Kidney (tissue), 14 donors: ENCODE measurements around the gene RYR2. TPM values are rescaled to one million over a fixed set of nuclear protein-coding genes. Genes with fewer than 3 reads are reported as not detected.

ENCODE experiments used
- DNase-seq, 5 donors: peaks; one replicate each; pipeline ENCODE4 v3.0.0-alpha.2; 2013 to 2020
- FAIRE-seq: peaks from 2 replicates; lab custom pipeline; 2012; peaks lifted over from hg19 to GRCh38; lab: Jason Lieb, UNC
- H3K27ac ChIP-seq, 2 donors: one replicate each; pipeline ENCODE4 v1.7.0; 2013; ENCODE audit warnings: low read depth in 2 of 2, low read length in 2 of 2, inconsistent platforms in 1 of 2
- H3K27me3 ChIP-seq: one replicate; pipeline ENCODE4 v1.7.1; 2013; ENCODE audit warnings: low read length, inconsistent platforms; ENCODE audit not compliant: control insufficient read depth, insufficient read depth
- H3K36me3 ChIP-seq, 3 donors: one replicate each; pipeline versions ENCODE4 v1.7.0 to v1.7.1; 2013; ENCODE audit warnings: low read length in 3 of 3, control low read depth in 1 of 3, inconsistent platforms in 1 of 3; ENCODE audit not compliant: insufficient read depth in 3 of 3, control insufficient read depth in 2 of 3
- H3K4me1 ChIP-seq, 3 donors: one replicate each; pipeline versions ENCODE4 v1.7.0 to v1.7.1; 2013; ENCODE audit warnings: low read length in 3 of 3, inconsistent platforms in 1 of 3, low read depth in 1 of 3; ENCODE audit not compliant: control insufficient read depth in 2 of 3, insufficient read depth in 2 of 3
- H3K4me3 ChIP-seq, 3 donors: one replicate each; pipeline versions ENCODE4 v1.7.0 to v1.8.1; 2013; ENCODE audit warnings: low read length in 3 of 3, control low read depth in 1 of 3, inconsistent platforms in 1 of 3
- H3K9ac ChIP-seq, 3 donors: one replicate each; pipeline versions ENCODE4 v1.7.0 to v1.7.1; 2013; ENCODE audit warnings: low read length in 3 of 3, control low read depth in 1 of 3, inconsistent platforms in 1 of 3
- H3K9me3 ChIP-seq, 3 donors: one replicate each; pipeline versions ENCODE4 v1.7.0 to v1.7.1; 2013; ENCODE audit warnings: low read length in 3 of 3, control low read depth in 1 of 3, inconsistent platforms in 1 of 3; ENCODE audit not compliant: control insufficient read depth in 2 of 3, insufficient read depth in 1 of 3
- intact Hi-C: fragments of 100-400 bp; cut with DNase I; formaldehyde crosslinking; loops from one replicate; pipeline ENCODE4 v1.11.1; 2022
- polyA plus RNA-seq: library from polyadenylated mRNA; stranded (reverse); fragments of 350-450 nt; fragmentation: Illumina TruSeq; extraction: RNeasy Lipid Tissue Mini Kit (QIAGEN cat#74804); gene quantifications from one replicate; pipeline ENCODE4 v1.2.3, GENCODE V29; 2014; ENCODE audit warnings: low read depth, low replicate concordance; ENCODE audit not compliant: insufficient read depth
- total RNA-seq: library from RNA; stranded (reverse); fragmentation: NEBNext Ultra II Directional; extraction: Animal tissue kit (Norgen Biotek cat#: 25700); gene quantifications from one replicate; pipeline ENCODE4 v1.2.1, GENCODE V29; 2021
- TF ChIP-seq, protein P1 (sequence below): IDR thresholded peaks from 3 replicates; pipeline ENCODE4 v1.5.1; 2012; ENCODE audit warnings: mild to moderate bottlenecking, moderate library complexity, borderline replicate concordance; ENCODE audit not compliant: insufficient read depth; ENCODE audit errors: extremely low read depth
- donor health status: control.
- donor health status: control.
- donor health status: control.
- donor health status: control.
- donor health status: control.
- donor health status: DM: yes; HTN: yes; CAD: no.
- donor health status: Normal renal cell carcinoma (clear cell type).

Gene RYR2
- total and polyA plus RNA-seq, 2 donors from 2014 or later, result 0.28 to 0.60 TPM

DNA sequence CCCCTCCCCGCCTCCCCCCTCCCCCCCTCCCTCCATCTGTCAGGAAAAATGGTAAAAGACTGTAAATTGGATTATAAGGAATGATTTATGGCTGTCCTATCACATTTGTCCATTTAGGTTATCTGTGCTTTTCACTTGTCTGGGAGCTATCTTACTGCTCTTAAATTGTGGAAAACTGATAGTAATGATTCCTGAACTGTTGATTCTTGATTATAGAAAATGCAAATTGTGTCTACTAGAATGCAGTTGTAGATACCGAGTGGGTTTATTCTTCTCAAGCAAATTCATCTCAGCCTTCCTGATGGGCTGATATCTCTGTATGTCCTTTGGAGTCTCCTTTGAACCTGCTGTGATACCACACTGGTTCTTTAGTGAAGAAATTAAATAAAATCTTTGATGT, 12.3 kb downstream of the RYR2 start:
- Histone ChIP-seq H3K27me3 (no peaks in the 10 kb centered on the region), H3K36me3 (no peaks in the 10 kb centered on the region), H3K4me1 (no peaks in the 10 kb centered on the region), H3K9ac (no peak overlapping the region), H3K27ac (no peak overlapping the region), H3K9me3 (no peaks in the 10 kb centered on the region), H3K4me3 (no peak overlapping the region)
- intact Hi-C loops, result no loop called here
- DNase-seq, result no peak
- TF ChIP-seq, protein P1, sequence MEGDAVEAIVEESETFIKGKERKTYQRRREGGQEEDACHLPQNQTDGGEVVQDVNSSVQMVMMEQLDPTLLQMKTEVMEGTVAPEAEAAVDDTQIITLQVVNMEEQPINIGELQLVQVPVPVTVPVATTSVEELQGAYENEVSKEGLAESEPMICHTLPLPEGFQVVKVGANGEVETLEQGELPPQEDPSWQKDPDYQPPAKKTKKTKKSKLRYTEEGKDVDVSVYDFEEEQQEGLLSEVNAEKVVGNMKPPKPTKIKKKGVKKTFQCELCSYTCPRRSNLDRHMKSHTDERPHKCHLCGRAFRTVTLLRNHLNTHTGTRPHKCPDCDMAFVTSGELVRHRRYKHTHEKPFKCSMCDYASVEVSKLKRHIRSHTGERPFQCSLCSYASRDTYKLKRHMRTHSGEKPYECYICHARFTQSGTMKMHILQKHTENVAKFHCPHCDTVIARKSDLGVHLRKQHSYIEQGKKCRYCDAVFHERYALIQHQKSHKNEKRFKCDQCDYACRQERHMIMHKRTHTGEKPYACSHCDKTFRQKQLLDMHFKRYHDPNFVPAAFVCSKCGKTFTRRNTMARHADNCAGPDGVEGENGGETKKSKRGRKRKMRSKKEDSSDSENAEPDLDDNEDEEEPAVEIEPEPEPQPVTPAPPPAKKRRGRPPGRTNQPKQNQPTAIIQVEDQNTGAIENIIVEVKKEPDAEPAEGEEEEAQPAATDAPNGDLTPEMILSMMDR, result no peak
- no peak for FAIRE-seq

DNA sequence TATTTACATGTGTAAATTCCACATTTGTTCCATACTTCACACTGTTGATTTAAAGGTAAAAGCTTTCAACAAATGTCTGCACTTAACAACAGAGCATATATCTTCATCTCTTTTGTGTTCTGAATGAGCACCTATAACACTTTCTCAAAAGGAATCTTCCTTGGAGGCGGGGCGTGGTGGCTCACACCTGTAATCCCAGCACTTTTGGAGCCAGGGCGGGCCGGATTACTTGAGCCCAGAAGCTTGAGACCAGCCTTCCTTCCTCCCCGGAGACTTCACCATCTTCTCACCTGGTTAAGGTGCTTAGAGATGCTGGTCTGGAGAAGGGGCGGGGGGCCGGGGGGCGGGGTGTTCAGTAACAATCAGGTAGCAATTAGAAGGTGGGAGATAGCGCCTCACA, 16.5 kb downstream of the RYR2 start:
- H3K27ac ChIP-seq, result no peak overlapping the region
- FAIRE-seq, result no peak
- intact Hi-C loops, result no loop called here
- DNase-seq, result no peak
- TF ChIP-seq, protein P1, result no peak
- H3K36me3 ChIP-seq, result no peaks in the 10 kb centered on the region
- H3K9me3 ChIP-seq, result no peaks in the 10 kb centered on the region
- H3K4me3 ChIP-seq, result no peak overlapping the region
- H3K27me3 ChIP-seq, result no peaks in the 10 kb centered on the region
- H3K4me1 ChIP-seq, result no peaks in the 10 kb centered on the region
- H3K9ac ChIP-seq, result no peak overlapping the region

DNA sequence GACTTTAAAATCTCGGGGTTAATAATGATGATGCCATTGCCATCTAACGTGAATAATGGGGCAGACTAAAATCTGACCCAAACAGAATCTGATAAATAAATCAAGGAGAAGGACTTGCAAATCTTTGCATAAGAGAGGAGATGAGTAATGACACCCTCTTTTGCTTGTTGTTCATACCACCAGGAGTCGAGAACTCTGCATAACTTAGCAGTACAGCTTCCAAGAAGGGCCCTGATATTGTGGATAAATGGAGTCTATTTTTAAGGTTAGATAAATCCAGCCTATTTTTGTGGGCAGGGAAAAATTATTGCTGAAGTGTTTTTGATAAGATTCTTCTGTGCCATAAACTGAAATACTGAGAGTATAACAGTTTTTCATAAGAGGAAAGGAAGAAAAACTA, 17.3 kb downstream of the RYR2 start:
- Histone ChIP-seq H3K27ac (no peak overlapping the region), H3K9ac (no peak overlapping the region), H3K9me3 (no peaks in the 10 kb centered on the region), H3K27me3 (no peaks in the 10 kb centered on the region), H3K4me3 (no peak overlapping the region), H3K4me1 (no peaks in the 10 kb centered on the region), H3K36me3 (no peaks in the 10 kb centered on the region)
- no peak for DNase-seq
- intact Hi-C loops, result no loop called here
- TF ChIP-seq, protein P1, result no peak
- FAIRE-seq, result no peak

DNA sequence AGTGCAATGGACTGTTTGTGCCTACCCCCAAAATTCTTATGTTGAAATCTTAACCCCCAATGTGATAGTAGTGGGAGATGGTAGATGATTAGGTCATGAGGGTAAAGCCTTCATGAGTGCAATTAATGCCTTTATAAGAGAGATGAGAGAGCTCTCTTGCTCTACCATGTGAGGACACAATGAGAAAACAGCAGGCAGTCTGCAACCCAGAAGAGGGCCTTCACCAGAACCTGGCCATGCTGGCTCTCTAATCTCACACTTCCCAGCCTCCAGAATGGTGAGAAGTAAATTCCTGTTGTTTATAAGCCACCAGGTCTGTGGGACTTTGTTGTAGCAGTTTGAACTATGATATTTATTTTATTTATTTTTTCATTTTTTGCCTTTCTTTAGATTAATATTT, 21.0 kb downstream of the RYR2 start:
- FAIRE-seq, result no peak

More for the DNA sequence above, 21.0 kb downstream of the RYR2 start:
- H3K4me3 ChIP-seq, result no peak overlapping the region
- intact Hi-C loops, result no loop called here
- H3K9ac ChIP-seq, result no peak overlapping the region
- no peaks in the 10 kb centered on the region for H3K27me3 ChIP-seq
- TF ChIP-seq, protein P1, result no peak
- H3K36me3 ChIP-seq, result no peaks in the 10 kb centered on the region
- no peak for DNase-seq
- no peaks in the 10 kb centered on the region for H3K9me3 ChIP-seq
- no peaks in the 10 kb centered on the region for H3K4me1 ChIP-seq
- no peak overlapping the region for H3K27ac ChIP-seq
